Esophagus squamous epithelium (tissue), 5 donors: ENCODE data around the gene UQCRC2. TPM values are rescaled to one million over a fixed set of nuclear protein-coding genes. Genes with fewer than 3 reads are reported as not detected.
A peak's percentile ranks its signal among the peaks of the same experiment; 100 is the strongest.
"Not testable (repeated sequence)": the region's sequence is repeated elsewhere in the genome, so short reads cannot be mapped to it uniquely, and the experiment has no call there.

Experiments used
- DNase-seq: peaks from one replicate; lab custom pipeline; 2025; lab: John Stamatoyannopoulos, UW
- H3K27ac ChIP-seq, 4 donors: fragments of 200-600 bp; sonication (generic); one replicate each; pipeline ENCODE4 v1.5.1; 2016 to 2019; ENCODE audit warnings: mild to moderate bottlenecking in 1 of 4
- H3K27me3 ChIP-seq, 4 donors: fragments of 200-600 bp; sonication (generic); 1 replicate in 3 of 4; 2 replicates in 1 of 4; pipeline versions ENCODE4 v1.5.1 to v1.6.0; 2017 to 2021; ENCODE audit warnings: antibody characterized with exemption in 1 of 4
- H3K36me3 ChIP-seq, 3 donors: fragments of 200-600 bp; sonication (generic); one replicate each; pipeline ENCODE4 v1.5.1; 2016 to 2019
- H3K4me1 ChIP-seq, 3 donors: fragments of 200-600 bp; sonication (generic); one replicate each; pipeline ENCODE4 v1.5.1; 2017 to 2019
- H3K4me3 ChIP-seq, 4 donors: fragments of 200-600 bp; sonication (generic); 1 replicate in 3 of 4; 2 replicates in 1 of 4; pipeline ENCODE4 v1.5.1; 2016 to 2019; ENCODE audit warnings: mild to moderate bottlenecking in 2 of 4, moderate library complexity in 1 of 4
- H3K9me3 ChIP-seq, 3 donors: fragments of 200-600 bp; sonication (generic); one replicate each; pipeline ENCODE4 v1.5.1; 2016 to 2019
- POLR2A ChIP-seq, 4 donors: fragments of 450-650 bp; IDR thresholded peaks; one replicate each; pipeline ENCODE4 v1.6.1; 2017; ENCODE audit warnings: antibody characterized with exemption in 4 of 4, mild to moderate bottlenecking in 4 of 4, moderate library complexity in 3 of 4
- WGBS, 2 donors: methylation state at CpG; one replicate each; pipeline ENCODE4 v1.1.5; 2018; 5-methylcytosine and 5-hydroxymethylcytosine counted together
- intact Hi-C: fragments of 100-400 bp; cut with DNase I; formaldehyde crosslinking; loops from one replicate; pipeline ENCODE4 v1.15.0; 2022
- total RNA-seq, 4 donors: library from RNA; depleted of rRNA; stranded (reverse); fragments of >200 nt; gene quantifications; one replicate each; pipeline ENCODE4 v1.1.0, GENCODE V29; 2016
- TF ChIP-seq, protein P1 (sequence below), 6 experiments: fragments of 450-650 bp in 4 of 6; fragments of 200-600 bp in 2 of 6; sonication (generic) in 2 of 6; IDR thresholded peaks; one replicate each; pipeline ENCODE4 v1.5.1; 2016 to 2019; ENCODE audit warnings: antibody characterized with exemption in 6 of 6, mild to moderate bottlenecking in 4 of 6, moderate library complexity in 4 of 6
- donor health status: DM: yes; HTN: yes; CAD: no.

The UQCRC2 gene
- total RNA-seq, result 100 to 1,000 TPM; 107 to 207 (median 181) TPM

DNA sequence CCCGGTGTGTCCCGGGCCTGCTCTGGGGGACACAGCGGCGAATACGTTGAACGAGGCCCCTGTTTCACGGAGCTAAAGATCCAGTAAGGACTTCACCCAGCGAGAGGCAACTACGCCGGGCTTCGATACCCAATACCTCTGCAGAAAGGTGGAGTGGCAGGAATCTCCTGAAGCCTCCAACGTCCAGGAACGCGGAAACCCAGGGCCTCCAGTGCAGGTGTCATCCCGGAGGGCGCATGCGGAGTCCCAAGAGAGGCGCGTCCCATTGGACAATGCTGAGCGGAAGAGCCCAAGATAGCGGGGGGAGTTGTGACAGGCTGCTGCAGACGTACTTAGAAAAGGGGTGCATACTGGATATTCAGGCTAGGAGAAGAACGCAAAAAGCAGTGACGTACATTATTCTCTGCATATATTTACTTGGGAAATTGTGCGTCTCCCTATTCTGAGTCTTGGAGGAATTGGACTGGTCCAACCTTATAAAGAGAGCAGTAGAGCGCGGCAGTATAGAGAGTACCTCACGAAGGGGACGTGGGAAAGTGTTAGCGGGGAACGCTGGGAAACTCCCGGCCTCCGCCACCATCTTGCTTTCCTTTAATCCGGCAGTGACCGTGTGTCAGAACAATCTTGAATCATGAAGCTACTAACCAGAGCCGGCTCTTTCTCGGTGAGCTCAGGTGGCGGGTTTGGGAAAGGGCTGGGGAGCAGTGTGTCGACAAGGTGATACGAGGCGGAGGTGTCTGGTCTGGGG lies at the start of gene UQCRC2:
Gene UQCRC2, plus strand, starts transcription at position 569 of the 748 bp plus-strand sequence. Its CDS starts 63 bp downstream, at position 632.
- intact Hi-C loops, result no loop called here
- Histone ChIP-seq H3K27me3 (no peaks in the 10 kb centered on the region), H3K36me3 (peaks cover 0 to 25% (median 0%) of the 10 kb centered on the region in 3 donors), H3K4me1 (peaks cover 16 to 58% (median 29%) of the 10 kb centered on the region in 3 donors), H3K27ac (peak within 1 kb of the TSS; percentile 87 to 97 (median 94)), H3K9me3 (no peaks in the 10 kb centered on the region), H3K4me3 (peak within 1 kb of the TSS; percentile 62 to 89 (median 86))
- DNase-seq, result peak; percentile 37
- TF ChIP-seq, protein P1, sequence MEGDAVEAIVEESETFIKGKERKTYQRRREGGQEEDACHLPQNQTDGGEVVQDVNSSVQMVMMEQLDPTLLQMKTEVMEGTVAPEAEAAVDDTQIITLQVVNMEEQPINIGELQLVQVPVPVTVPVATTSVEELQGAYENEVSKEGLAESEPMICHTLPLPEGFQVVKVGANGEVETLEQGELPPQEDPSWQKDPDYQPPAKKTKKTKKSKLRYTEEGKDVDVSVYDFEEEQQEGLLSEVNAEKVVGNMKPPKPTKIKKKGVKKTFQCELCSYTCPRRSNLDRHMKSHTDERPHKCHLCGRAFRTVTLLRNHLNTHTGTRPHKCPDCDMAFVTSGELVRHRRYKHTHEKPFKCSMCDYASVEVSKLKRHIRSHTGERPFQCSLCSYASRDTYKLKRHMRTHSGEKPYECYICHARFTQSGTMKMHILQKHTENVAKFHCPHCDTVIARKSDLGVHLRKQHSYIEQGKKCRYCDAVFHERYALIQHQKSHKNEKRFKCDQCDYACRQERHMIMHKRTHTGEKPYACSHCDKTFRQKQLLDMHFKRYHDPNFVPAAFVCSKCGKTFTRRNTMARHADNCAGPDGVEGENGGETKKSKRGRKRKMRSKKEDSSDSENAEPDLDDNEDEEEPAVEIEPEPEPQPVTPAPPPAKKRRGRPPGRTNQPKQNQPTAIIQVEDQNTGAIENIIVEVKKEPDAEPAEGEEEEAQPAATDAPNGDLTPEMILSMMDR (IDR thresholded peaks at IDR 0.05), result peak in 2 of 6 experiments; percentile 4 to 16
- peak in 3 of 4 donors; percentile 56 to 94 (median 78) for TF ChIP-seq POLR2A (IDR thresholded peaks at IDR 0.05)
- WGBS, 2 donors, result 0% methylated on average over 27 to 37 of the region's 41 CpGs

DNA sequence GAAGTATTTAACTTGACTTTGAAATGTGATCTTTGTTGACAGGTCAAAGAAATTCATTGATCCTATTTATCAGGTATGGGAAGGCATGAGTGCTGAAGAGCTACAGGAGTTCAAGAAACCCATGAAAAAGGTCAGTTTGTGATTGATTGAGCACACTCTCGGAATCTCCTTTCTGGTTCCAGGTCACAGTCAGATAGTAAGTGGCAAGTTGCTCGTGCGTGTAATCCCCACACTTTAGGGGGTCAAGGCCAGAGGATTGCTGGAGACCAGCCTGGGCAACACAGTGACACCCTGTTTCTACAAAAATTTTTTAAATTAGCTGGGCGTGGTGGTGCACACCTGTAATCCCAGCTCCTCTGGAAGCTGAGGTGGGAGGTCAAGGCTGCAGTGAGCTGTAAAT lies 20.5 kb upstream of the UQCRC2 start:
- H3K27me3 ChIP-seq, DNase-seq, H3K4me3 ChIP-seq, H3K36me3 ChIP-seq, intact Hi-C loops, H3K4me1 ChIP-seq, H3K27ac ChIP-seq, H3K9me3 ChIP-seq: not testable (repeated sequence)
- WGBS, 2 donors, result 60 to 92% methylated on average over 1 to 3 of the region's 4 CpGs

DNA sequence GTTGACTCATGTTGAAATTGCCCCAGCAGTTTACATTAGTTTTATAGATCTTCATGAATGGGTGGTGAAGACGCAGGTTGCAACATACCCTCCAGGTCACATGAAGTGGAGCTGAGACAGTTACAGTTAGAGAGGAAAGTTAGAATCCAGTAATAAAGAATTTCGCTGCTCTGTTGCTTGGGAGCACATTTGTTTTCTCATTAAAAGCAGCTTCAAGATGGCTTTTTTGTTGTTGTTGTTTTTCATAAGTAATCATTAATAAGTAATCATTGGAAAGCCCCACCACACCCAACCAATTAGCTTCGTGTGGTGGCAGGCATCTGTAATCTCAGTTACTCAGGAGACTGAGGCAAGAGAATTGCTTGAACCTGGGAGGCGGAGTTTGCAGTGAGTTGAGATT lies 19.8 kb upstream of the UQCRC2 start:
- H3K27ac ChIP-seq, H3K9me3 ChIP-seq, H3K4me1 ChIP-seq, intact Hi-C loops, H3K4me3 ChIP-seq, H3K27me3 ChIP-seq, DNase-seq, H3K36me3 ChIP-seq: not testable (repeated sequence)
- 52 to 53% methylated on average over 4 of the region's 4 CpGs for WGBS, 2 donors

DNA sequence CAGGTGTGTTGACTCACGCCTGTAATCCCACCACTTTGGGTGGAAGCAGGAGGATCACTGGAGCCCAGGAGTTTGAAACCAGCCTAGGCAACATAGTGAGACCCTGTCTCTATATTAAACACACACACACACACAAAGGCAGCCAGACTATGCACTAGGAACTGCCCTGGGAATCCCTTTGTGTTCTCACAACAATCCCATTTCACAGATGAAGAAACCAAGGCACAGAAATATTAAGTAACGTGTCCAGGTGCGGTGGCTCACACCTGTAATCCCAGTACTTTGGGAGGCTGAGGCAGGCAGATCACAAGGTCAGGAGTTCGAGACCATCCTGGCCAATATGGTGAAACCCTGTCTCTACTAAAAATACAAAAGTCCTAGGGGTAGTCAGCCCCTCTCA lies 19.4 kb upstream of the UQCRC2 start:
- DNase-seq, H3K27me3 ChIP-seq, H3K27ac ChIP-seq, H3K36me3 ChIP-seq, intact Hi-C loops, H3K4me1 ChIP-seq, H3K9me3 ChIP-seq, H3K4me3 ChIP-seq: not testable (repeated sequence)
- 71 to 75% methylated on average over 1 of the region's 4 CpGs for WGBS, 2 donors

DNA sequence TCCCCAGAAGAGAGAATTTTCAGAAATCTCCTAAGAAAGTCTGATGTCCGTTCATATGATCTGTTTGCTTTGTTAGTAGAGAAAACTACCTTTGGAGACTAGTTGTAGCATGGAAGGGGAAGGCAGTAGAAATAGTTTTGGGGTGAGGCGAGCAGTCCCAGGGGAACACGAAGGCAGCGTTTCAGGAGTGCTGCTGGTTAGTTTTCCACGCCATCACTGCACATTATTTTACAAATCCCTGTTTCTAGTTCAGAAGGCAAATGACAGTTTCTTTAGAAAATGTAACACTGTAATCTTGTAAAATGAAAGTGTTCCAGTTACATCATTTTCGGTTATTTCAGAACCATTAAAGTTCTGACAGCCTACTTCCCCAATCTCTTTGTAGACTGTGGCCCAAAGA lies 16.9 kb upstream of the UQCRC2 start:
- H3K36me3 ChIP-seq, H3K27ac ChIP-seq, H3K4me1 ChIP-seq, H3K9me3 ChIP-seq, DNase-seq, H3K4me3 ChIP-seq, H3K27me3 ChIP-seq, intact Hi-C loops: not testable (repeated sequence)
- 68 to 80% methylated on average over 2 to 6 of the region's 6 CpGs for WGBS, 2 donors

DNA sequence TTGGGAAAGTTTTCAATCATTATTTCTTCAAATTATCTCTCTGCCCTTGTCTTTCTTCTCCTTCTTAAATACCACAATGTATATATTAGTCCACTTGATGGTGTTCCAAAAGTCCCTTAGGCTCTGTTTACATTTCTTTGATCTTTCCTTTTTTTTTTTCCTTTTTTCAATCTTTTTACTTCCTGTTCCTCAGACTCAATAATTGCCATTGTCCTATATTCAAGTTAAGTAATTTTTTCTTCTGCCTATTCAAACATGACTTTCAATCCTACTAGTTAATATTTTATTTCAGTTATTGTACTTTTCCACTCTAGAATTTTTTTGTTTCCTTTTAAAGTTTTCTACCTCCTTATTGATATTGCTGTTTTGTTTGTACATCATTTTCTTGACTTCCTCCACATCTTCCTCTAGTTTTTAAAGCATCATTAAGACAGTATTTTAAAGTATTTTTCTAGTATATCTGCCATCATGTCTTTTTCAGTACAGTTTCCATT lies 15.8 kb upstream of the UQCRC2 start:
- H3K27ac ChIP-seq, result no peak overlapping the region
- H3K36me3 ChIP-seq, result no peaks in the 10 kb centered on the region
- peaks cover 0 to 8% (median 0%) of the 10 kb centered on the region in 4 donors for H3K27me3 ChIP-seq
- intact Hi-C loops, result no loop called here
- peaks cover 0 to 5% (median 0%) of the 10 kb centered on the region in 3 donors for H3K4me1 ChIP-seq
- no peaks in the 10 kb centered on the region for H3K9me3 ChIP-seq
- H3K4me3 ChIP-seq, result no peak overlapping the region
- DNase-seq, result no peak
- TF ChIP-seq, protein P1 (IDR thresholded peaks at IDR 0.05), result no peak
- no peak for TF ChIP-seq POLR2A (IDR thresholded peaks at IDR 0.05)

DNA sequence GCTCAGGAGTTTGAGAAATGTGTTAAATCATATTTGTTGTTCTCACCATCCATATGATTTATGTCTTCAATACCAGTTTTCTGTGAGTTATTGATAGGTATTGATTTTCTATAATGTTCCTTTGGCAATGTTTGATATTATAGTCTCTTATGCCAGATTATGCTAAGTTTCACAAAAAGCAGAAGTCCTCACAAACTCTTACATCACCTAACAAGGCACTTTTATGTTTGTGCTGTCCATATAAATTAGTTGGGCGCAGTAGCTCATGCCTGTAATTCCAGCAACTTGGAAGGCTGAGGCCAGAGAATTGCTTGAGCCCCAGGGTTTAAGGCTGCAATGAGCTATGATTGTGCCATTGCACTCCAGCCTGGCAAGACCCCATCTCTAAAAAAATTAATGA lies 12.6 kb upstream of the UQCRC2 start:
- intact Hi-C loops, result no loop called here
- no peak for DNase-seq
- Histone ChIP-seq H3K4me1 (no peaks in the 10 kb centered on the region), H3K27me3 (no peaks in the 10 kb centered on the region), H3K27ac (no peak overlapping the region), H3K4me3 (no peak overlapping the region), H3K9me3 (no peaks in the 10 kb centered on the region), H3K36me3 (no peaks in the 10 kb centered on the region)
- TF ChIP-seq, protein P1 (IDR thresholded peaks at IDR 0.05), result no peak
- TF ChIP-seq POLR2A (IDR thresholded peaks at IDR 0.05), result no peak
- 85% methylated on average over 1 of the region's 1 CpG for WGBS, 2 donors
